ES-I3 (cell line): ENCODE data around the gene NHERF2.

Experiments
- H3K36me3 ChIP-seq: 2 replicates; pipeline ENCODE4 v1.6.1; 2013; ENCODE audit warnings: mild to moderate bottlenecking, low read length, control low read depth, moderate library complexity; ENCODE audit not compliant: insufficient read depth
- H3K4me1 ChIP-seq: 2 replicates; pipeline ENCODE4 v1.6.1; 2013; ENCODE audit warnings: mild to moderate bottlenecking, control low read depth, low read length; ENCODE audit not compliant: insufficient read depth
- H3K9ac ChIP-seq: 2 replicates; pipeline ENCODE4 v1.6.1; 2013; ENCODE audit warnings: low read depth, mild to moderate bottlenecking, low read length, moderate library complexity
- H3K9me3 ChIP-seq: 2 replicates; pipeline ENCODE4 v1.6.1; 2013; ENCODE audit warnings: mild to moderate bottlenecking, low read length, moderate library complexity; ENCODE audit not compliant: control insufficient read depth, insufficient read depth

The NHERF2 gene

GRCh38 chr16:2023092-2024031, 3.3 kb upstream of the NHERF2 start:
- Histone ChIP-seq H3K9me3 (no peaks in the 10 kb centered on the region), H3K9ac (peak overlapping the region; percentile 42), H3K4me1 (peaks cover 6% of the 10 kb centered on the region; the same call in 1 of the 2 replicates), H3K36me3 (no peaks in the 10 kb centered on the region)

DNA sequence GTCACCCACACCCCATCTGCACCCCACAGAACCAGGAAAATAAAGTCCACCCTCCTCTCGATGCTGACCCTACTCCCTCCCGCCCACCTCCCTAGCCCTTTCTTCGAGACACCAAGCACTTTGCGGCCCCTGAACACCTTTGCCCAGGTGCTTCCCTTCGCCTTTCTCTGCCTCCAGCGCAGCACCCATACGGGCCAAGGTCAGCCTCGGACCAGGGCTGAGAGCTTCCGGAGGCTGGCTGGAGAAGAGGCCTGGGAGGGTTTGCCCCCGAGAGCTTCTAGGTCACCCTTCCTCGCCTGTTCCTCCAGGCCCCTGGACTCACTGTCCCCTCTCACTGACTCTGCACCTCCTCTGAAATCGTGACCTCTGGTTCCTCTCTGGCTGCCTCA, 2.7 kb upstream of the NHERF2 start:
- H3K9ac ChIP-seq = peak overlapping the region; percentile 42; the same call in 1 of the 2 replicates
- peaks cover 6% of the 10 kb centered on the region; the same call in 1 of the 2 replicates for H3K4me1 ChIP-seq
- H3K36me3 ChIP-seq = no peaks in the 10 kb centered on the region
- no peaks in the 10 kb centered on the region for H3K9me3 ChIP-seq

DNA sequence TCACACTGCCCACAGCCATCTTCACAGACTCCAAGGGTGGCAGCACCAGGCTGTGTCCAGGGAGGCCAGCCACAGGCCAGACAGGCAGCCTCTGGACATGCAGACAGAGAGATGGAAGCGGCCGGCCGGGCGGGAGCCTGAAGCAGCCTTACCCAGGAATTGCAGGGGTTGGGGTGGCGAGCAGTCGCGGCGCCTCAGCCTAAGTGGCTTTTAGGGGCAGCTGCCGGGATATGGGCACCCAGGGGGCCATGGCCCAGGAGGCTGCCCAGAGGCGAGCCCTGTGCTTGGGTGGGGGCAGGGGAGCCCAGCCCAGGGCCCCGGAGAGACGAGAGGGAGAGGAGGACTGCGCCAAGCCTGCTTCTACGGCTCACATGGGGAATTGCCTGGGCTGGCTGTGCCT, 1.5 kb upstream of the NHERF2 start:
- no peak overlapping the region for H3K9ac ChIP-seq
- H3K4me1 ChIP-seq = peaks cover 6% of the 10 kb centered on the region; the same call in 1 of the 2 replicates

GRCh38 chr16:2025878-2026460, 733 bp upstream of the NHERF2 start:
- no peaks in the 10 kb centered on the region for H3K9me3 ChIP-seq
- H3K4me1 ChIP-seq = peaks cover 6% of the 10 kb centered on the region; the same call in 1 of the 2 replicates
- peak overlapping the region; percentile 44; the same call in 1 of the 2 replicates for H3K9ac ChIP-seq
- H3K36me3 ChIP-seq = no peaks in the 10 kb centered on the region; the same call in 1 of the 2 replicates

More for the DNA sequence above, 1.5 kb upstream of the NHERF2 start:
- H3K36me3 ChIP-seq = no peaks in the 10 kb centered on the region; the same call in 1 of the 2 replicates
- H3K9me3 ChIP-seq = no peaks in the 10 kb centered on the region

- Histone ChIP-seq H3K36me3 (no peaks in the 10 kb centered on the region; the same call in 1 of the 2 replicates), H3K4me1 (peaks cover 10% of the 10 kb centered on the region; the same call in 1 of the 2 replicates), H3K9ac (peak overlapping the region; percentile 49; the same call in 1 of the 2 replicates), H3K9me3 (no peaks in the 10 kb centered on the region)
Measured at GRCh38 chr16:2027024-2028010, 615 bp downstream of the NHERF2 start.

DNA sequence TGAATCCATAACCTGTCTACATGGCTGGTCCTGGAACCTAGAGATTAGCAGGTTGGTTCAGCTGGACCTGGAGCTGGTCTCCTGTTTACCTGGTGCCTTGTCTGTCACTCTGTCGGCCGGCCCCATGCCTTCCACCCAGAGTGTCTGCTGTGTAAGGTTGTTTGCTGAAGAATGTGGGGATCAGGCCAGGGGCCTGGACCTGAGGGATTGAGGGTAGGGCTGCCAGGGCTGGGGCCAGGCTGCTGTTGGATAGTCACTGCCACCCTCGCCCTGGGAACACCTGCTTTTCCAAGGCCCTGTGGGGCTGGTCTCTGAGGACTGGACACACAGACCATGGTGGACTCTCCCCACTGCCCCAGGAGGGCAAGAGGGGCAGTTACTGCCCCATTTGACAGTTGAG, 1.4 kb downstream of the NHERF2 start:
- Histone ChIP-seq H3K9me3 (no peaks in the 10 kb centered on the region), H3K4me1 (peaks cover 18% of the 10 kb centered on the region; the same call in 1 of the 2 replicates), H3K36me3 (no peaks in the 10 kb centered on the region; the same call in 1 of the 2 replicates), H3K9ac (no peak overlapping the region)

GRCh38 chr16:2028620-2029220, 2.0 kb downstream of the NHERF2 start:
- peaks cover 22% of the 10 kb centered on the region; the same call in 1 of the 2 replicates for H3K4me1 ChIP-seq
- H3K9me3 ChIP-seq = no peaks in the 10 kb centered on the region
- H3K9ac ChIP-seq = no peak overlapping the region
- no peaks in the 10 kb centered on the region; the same call in 1 of the 2 replicates for H3K36me3 ChIP-seq

DNA sequence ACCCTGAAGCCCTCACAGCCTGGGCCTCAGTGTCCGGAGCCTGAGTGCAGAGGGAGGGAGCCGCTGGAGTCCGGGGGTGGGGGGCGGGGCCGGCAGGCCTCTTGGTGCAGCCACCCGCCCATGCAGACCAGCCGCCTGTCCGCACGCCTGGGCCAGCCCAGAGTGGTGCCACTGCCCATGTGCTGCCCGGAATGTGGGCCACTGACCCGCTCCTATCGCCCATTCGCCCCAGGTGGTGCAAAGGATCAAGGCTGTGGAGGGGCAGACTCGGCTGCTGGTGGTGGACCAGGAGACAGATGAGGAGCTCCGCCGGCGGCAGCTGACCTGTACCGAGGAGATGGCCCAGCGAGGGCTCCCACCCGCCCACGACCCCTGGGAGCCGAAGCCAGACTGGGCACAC, 2.6 kb downstream of the NHERF2 start:
- Histone ChIP-seq H3K9me3 (no peaks in the 10 kb centered on the region), H3K4me1 (peaks cover 21% of the 10 kb centered on the region; the same call in 1 of the 2 replicates), H3K36me3 (no peaks in the 10 kb centered on the region; the same call in 1 of the 2 replicates), H3K9ac (no peak overlapping the region)

GRCh38 chr16:2030036-2030435, 3.3 kb downstream of the NHERF2 start:
- H3K9me3 ChIP-seq = no peaks in the 10 kb centered on the region
- H3K9ac ChIP-seq = no peak overlapping the region
- peaks cover 20% of the 10 kb centered on the region; the same call in 1 of the 2 replicates for H3K4me1 ChIP-seq
- no peaks in the 10 kb centered on the region; the same call in 1 of the 2 replicates for H3K36me3 ChIP-seq

DNA sequence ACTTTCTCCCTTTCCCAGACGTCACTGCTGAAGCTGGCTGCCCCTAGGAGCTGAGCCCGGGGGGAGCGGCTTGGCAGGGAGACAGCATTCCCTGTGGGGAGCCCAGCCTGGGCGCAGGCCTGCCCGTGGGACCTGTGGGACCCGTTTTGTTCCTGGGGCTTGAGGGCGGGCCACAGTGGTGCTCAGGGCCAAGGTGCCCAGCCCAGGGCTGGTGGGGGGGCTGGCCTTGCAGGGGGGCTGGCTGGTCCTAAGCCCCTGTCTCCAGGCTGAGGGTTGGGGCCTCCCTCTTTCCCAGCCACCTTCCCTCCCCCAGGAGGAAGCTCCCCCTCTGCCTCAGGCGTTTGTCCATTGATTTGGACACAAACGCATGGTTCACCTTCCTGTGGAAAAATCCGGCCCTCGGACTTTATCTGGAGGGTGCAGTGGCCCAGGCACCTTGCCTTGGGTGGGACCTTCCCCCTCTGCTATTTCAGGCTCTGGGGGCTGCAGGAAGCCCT, 4.4 kb downstream of the NHERF2 start:
- H3K9ac ChIP-seq = no peak overlapping the region
- H3K9me3 ChIP-seq = no peaks in the 10 kb centered on the region
- peaks cover 20% of the 10 kb centered on the region; the same call in 1 of the 2 replicates for H3K4me1 ChIP-seq
- H3K36me3 ChIP-seq = no peaks in the 10 kb centered on the region; the same call in 1 of the 2 replicates

DNA sequence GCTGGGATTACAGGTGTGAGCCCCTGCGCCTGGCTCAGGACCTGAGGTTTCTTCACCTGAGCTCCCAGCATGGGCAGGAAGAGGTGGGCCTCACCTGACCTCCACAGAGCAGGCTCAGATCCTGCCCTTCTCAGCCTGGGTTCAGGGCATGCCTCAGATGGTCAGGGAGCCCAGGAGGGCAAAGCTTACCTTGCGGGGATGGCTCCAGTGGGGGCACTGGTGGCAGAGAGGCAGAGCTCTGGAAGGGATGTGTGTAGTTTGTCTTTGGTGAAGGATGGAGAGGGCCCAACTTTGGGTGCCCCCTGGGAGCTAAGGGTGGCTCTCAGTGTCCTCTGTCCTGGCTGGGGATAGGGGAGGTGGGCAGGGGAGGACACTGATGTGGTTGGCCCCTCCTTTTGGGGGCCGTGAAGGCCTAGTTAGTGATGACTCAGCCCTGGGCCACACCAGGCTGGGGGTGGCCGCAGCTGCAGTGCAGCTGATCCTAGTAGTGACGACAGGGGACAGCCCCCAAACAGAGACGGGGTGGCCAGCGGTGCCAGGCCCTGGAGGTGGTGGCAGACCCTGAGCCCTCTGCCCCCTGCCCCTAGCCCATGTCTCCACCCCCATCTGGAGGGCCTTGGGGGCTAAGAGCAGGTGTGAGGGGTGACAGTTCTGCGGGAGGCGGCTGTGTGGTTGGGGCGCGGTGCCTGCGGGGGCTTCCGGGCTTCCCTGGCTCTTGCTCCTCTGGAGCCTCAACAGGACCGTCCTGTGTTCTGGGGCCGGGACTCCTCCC, 5.8 kb downstream of the NHERF2 start:
- Histone ChIP-seq H3K9ac (no peak overlapping the region), H3K4me1 (peaks cover 20% of the 10 kb centered on the region; the same call in 1 of the 2 replicates), H3K9me3 (no peaks in the 10 kb centered on the region), H3K36me3 (no peaks in the 10 kb centered on the region; the same call in 1 of the 2 replicates)

DNA sequence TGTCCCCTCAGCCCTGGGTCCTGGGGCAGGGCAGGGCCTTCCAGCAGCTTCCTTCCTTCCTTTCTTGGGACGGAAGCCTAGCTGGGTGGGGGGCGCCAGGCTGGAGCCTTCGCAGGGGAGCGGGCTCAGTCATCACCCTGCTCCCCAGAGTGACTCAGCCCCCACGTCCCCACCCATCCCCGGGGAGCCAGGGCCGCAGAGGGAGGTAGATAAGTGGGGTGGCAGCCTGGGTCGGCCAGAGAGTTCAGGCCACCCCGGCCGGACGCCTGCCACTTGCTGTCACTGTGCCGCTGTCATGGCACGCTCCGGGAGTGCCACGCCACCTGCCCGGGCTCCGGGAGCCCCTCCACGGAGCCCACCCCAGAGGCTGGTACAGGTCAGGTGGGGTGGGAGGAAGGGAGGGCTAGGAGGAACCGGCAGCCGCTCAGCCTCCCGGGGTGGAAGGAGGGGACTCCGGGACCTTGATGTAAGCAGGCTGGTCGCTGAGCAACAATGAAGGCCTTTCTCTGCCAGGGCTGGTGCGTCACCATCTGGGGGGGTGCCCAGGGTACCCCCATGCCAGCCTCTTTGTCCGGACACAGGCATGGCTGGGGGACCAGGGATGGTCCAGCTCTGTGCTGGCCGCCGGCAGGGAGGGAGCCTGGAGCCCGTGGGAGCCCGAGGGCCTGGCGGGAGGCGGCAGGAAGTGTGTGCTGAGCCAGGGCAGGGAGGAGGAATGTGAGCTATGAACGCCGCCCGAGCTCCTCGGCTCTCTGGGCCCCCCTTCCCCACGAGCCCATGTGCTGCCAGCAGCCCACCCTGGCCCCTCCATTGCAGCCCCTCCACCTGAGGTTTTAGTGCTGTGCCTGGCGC, 6.6 kb downstream of the NHERF2 start:
- Histone ChIP-seq H3K9me3 (no peaks in the 10 kb centered on the region), H3K36me3 (no peaks in the 10 kb centered on the region; the same call in 1 of the 2 replicates), H3K4me1 (peaks cover 20% of the 10 kb centered on the region; the same call in 1 of the 2 replicates), H3K9ac (no peak overlapping the region)
